ENCODE data around the gene ANKK1.

ANKK1 gene

GRCh38 chr11:113411536-113411935 lies 24.0 kb downstream of the ANKK1 start:
- no peak for FAIRE-seq

GRCh38 chr11:113412675-113413074 lies 25.1 kb downstream of the ANKK1 start:
- FAIRE-seq = no peak

- FAIRE-seq = no peak
These were observed 27.8 kb downstream of the ANKK1 start for GRCh38 chr11:113415343-113415742.

- FAIRE-seq = no peak
These were observed 29.8 kb downstream of the ANKK1 start for GRCh38 chr11:113417428-113417827.

GRCh38 chr11:113419454-113420003 lies 31.9 kb downstream of the ANKK1 start:
- no peak for FAIRE-seq

- no peak for FAIRE-seq
These were observed 33.2 kb downstream of the ANKK1 start for GRCh38 chr11:113420808-113421207.

GRCh38 chr11:113426686-113427085 lies 39.1 kb downstream of the ANKK1 start:
- no peak for FAIRE-seq

- no peak for FAIRE-seq
These were observed 44.2 kb downstream of the ANKK1 start for GRCh38 chr11:113431746-113432145.

- no peak for FAIRE-seq
These were observed 47.8 kb downstream of the ANKK1 start for GRCh38 chr11:113435190-113435968.

GRCh38 chr11:113436672-113437252 lies 49.2 kb downstream of the ANKK1 start:
- FAIRE-seq = no peak

GRCh38 chr11:113440816-113441215 lies 53.2 kb downstream of the ANKK1 start:
- FAIRE-seq = no peak

- FAIRE-seq = no peak
These were observed 57.0 kb downstream of the ANKK1 start for GRCh38 chr11:113444502-113445123.

- no peak for FAIRE-seq
These were observed 58.5 kb downstream of the ANKK1 start for GRCh38 chr11:113446112-113446511.

- FAIRE-seq = no peak
These were observed 59.4 kb downstream of the ANKK1 start for GRCh38 chr11:113446938-113447337.

GRCh38 chr11:113447621-113448315 lies 60.2 kb downstream of the ANKK1 start:
- no peak for FAIRE-seq

GRCh38 chr11:113448316-113448677 lies 60.7 kb downstream of the ANKK1 start:
- FAIRE-seq = no peak

- FAIRE-seq = no peak
These were observed 62.2 kb downstream of the ANKK1 start for GRCh38 chr11:113449743-113450142.

All from A204.1 (cell line).